Neural progenitor cell (in vitro differentiated cells): ENCODE measurements around the gene CCSER1. TPM values are rescaled to one million over a fixed set of nuclear protein-coding genes. Genes with fewer than 3 reads are reported as not detected.
"Not testable (repeated sequence)": the region's sequence is repeated elsewhere in the genome, so short reads cannot be mapped to it uniquely, and the experiment has no call there.

ENCODE experiments used
- DNase-seq: peaks from one replicate; pipeline ENCODE4 v3.0.0-alpha.2; 2016; ENCODE audit warnings: low spot score
- H2AFZ ChIP-seq: fragments of 200-600 bp; sonication (generic); replicated peaks from 2 replicates; pipeline ENCODE4 v1.6.1; 2016; ENCODE audit warnings: antibody characterized with exemption
- H3F3A ChIP-seq: fragments of 200-600 bp; sonication (generic); 2 replicates; pipeline ENCODE4 v1.6.1; 2016; ENCODE audit warnings: antibody characterized with exemption, low read depth
- H3K27ac ChIP-seq: fragments of 200-600 bp; sonication (generic); 2 replicates; pipeline ENCODE4 v1.5.1; 2016; ENCODE audit warnings: mild to moderate bottlenecking
- H3K27me3 ChIP-seq: fragments of 200-600 bp; sonication (generic); 2 replicates; pipeline ENCODE4 v1.6.1; 2016; ENCODE audit warnings: mild to moderate bottlenecking, moderate library complexity
- H3K36me3 ChIP-seq: fragments of 200-600 bp; sonication (generic); 2 replicates; pipeline ENCODE4 v1.5.1; 2016
- H3K4me1 ChIP-seq: fragments of 200-600 bp; sonication (generic); 2 replicates; pipeline ENCODE4 v1.6.1; 2016; ENCODE audit warnings: mixed run types
- H3K4me2 ChIP-seq: fragments of 200-600 bp; sonication (generic); 2 replicates; pipeline ENCODE4 v1.6.1; 2016
- H3K4me3 ChIP-seq: fragments of 200-600 bp; sonication (generic); 2 replicates; pipeline ENCODE4 v1.5.1; 2016
- H3K79me2 ChIP-seq: fragments of 200-600 bp; sonication (generic); 2 replicates; pipeline ENCODE4 v1.6.1; 2016; ENCODE audit warnings: low read depth
- H3K9ac ChIP-seq: fragments of 200-600 bp; sonication (generic); 2 replicates; pipeline ENCODE4 v1.6.1; 2016
- H3K9me3 ChIP-seq: fragments of 200-600 bp; sonication (generic); 2 replicates; pipeline ENCODE4 v1.5.1; 2016; ENCODE audit warnings: low read depth
- H4K20me1 ChIP-seq: fragments of 200-600 bp; sonication (generic); 2 replicates; pipeline ENCODE4 v1.6.1; 2016; ENCODE audit warnings: low read depth
- H3K27ac Mint-ChIP-seq: 3 replicates; pipeline ENCODE4 v1.8.0; 2021; ENCODE audit warnings: mixed read lengths
- H3K27me3 Mint-ChIP-seq: 2 replicates; pipeline ENCODE4 v1.8.0; 2022; ENCODE audit warnings: low read depth, mild to moderate bottlenecking, inconsistent platforms, moderate library complexity, mixed read lengths; ENCODE audit not compliant: insufficient read depth
- H3K36me3 Mint-ChIP-seq: 3 replicates; pipeline ENCODE4 v1.8.0; 2021; ENCODE audit warnings: mixed read lengths
- H3K4me1 Mint-ChIP-seq: 3 replicates; pipeline ENCODE4 v1.8.0; 2021; ENCODE audit warnings: mixed read lengths
- H3K4me3 Mint-ChIP-seq: 3 replicates; pipeline ENCODE4 v1.8.0; 2021; ENCODE audit warnings: mild to moderate bottlenecking, moderate library complexity, mixed read lengths
- H3K9me3 Mint-ChIP-seq: 3 replicates; pipeline ENCODE4 v1.8.0; 2020; ENCODE audit warnings: mixed read lengths
- EZH2 ChIP-seq: fragments of 200-600 bp; sonication (generic); IDR thresholded peaks from 2 replicates; pipeline ENCODE4 v1.6.1; 2017; ENCODE audit warnings: antibody characterized with exemption, mild to moderate bottlenecking, moderate library complexity
- EZH2phosphoT487 ChIP-seq: fragments of 200-600 bp; sonication (generic); IDR thresholded peaks from 2 replicates; pipeline ENCODE4 v1.6.1; 2017; ENCODE audit warnings: antibody characterized with exemption
- total RNA-seq: library from RNA; depleted of rRNA; stranded (reverse); fragments of >200 nt; gene quantifications from 2 replicates; pipeline ENCODE4 v1.2.3, GENCODE V29; 2015; ENCODE audit warnings: low replicate concordance
- TF ChIP-seq, protein P1 (sequence below): fragments of 200-600 bp; sonication (generic); IDR thresholded peaks from 2 replicates; pipeline ENCODE4 v1.5.1; 2017; ENCODE audit warnings: antibody characterized with exemption, mild to moderate bottlenecking

CCSER1 gene
- total RNA-seq, 1 donor from 2014 or later = 0.77 TPM

GRCh38 chr4:91257721-91258120 lies 1130.5 kb downstream of the CCSER1 start:
- Histone ChIP-seq H3K9ac (no peak overlapping the region), H4K20me1 (no peaks in the 10 kb centered on the region), H3K27ac (no peak overlapping the region), H3K4me1 (no peaks in the 10 kb centered on the region), H3K27me3 (no peaks in the 10 kb centered on the region), H3K36me3 (no peaks in the 10 kb centered on the region), H3K4me2 (no peak overlapping the region), H3K79me2 (no peaks in the 10 kb centered on the region), H3F3A (no peaks in the 10 kb centered on the region), H3K9me3 (no peaks in the 10 kb centered on the region), H2AFZ (no peak overlapping the region), H3K4me3 (no peak overlapping the region)
- Mint-ChIP-seq H3K4me3 (no peak overlapping the region), H3K27ac (no peak overlapping the region), H3K9me3 (peaks cover 2% of the 10 kb centered on the region), H3K27me3 (no peaks in the 10 kb centered on the region), H3K36me3 (no peaks in the 10 kb centered on the region), H3K4me1 (no peaks in the 10 kb centered on the region)
- no peak for DNase-seq
- no peak for TF ChIP-seq EZH2
- no peak for TF ChIP-seq EZH2phosphoT487

DNA sequence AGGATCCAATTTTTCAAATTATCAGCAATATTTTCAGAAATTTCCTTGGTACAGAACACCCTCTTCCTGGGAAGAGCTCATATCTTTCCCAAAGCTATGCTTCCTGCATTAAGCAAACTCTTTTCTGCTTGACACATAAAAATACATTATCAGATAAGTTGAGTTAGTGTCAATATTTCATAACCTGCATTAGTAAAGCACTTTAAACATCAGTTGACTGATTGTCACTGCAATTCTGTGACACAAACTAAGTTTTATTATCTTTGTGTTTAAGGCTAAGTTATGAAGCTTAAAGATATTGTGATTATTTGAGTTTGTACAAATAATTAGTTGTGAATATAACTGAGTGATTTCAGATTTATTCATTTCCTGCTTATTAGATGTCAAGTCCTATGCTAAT lies 1131.1 kb downstream of the CCSER1 start:
- Mint-ChIP-seq H3K27me3 (no peaks in the 10 kb centered on the region), H3K4me1 (no peaks in the 10 kb centered on the region), H3K4me3 (no peak overlapping the region), H3K9me3 (peaks cover 2% of the 10 kb centered on the region), H3K27ac (no peak overlapping the region), H3K36me3 (no peaks in the 10 kb centered on the region)
- no peak overlapping the region for H3K9ac ChIP-seq
- no peaks in the 10 kb centered on the region for H3K4me1 ChIP-seq
- no peaks in the 10 kb centered on the region for H3F3A ChIP-seq
- no peak overlapping the region for H3K4me3 ChIP-seq
- TF ChIP-seq EZH2 = no peak
- TF ChIP-seq, protein P1, sequence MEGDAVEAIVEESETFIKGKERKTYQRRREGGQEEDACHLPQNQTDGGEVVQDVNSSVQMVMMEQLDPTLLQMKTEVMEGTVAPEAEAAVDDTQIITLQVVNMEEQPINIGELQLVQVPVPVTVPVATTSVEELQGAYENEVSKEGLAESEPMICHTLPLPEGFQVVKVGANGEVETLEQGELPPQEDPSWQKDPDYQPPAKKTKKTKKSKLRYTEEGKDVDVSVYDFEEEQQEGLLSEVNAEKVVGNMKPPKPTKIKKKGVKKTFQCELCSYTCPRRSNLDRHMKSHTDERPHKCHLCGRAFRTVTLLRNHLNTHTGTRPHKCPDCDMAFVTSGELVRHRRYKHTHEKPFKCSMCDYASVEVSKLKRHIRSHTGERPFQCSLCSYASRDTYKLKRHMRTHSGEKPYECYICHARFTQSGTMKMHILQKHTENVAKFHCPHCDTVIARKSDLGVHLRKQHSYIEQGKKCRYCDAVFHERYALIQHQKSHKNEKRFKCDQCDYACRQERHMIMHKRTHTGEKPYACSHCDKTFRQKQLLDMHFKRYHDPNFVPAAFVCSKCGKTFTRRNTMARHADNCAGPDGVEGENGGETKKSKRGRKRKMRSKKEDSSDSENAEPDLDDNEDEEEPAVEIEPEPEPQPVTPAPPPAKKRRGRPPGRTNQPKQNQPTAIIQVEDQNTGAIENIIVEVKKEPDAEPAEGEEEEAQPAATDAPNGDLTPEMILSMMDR = no peak
- no peaks in the 10 kb centered on the region for H3K79me2 ChIP-seq
- no peaks in the 10 kb centered on the region for H3K9me3 ChIP-seq
- no peak overlapping the region for H2AFZ ChIP-seq
- no peak overlapping the region for H3K4me2 ChIP-seq
- H3K27me3 ChIP-seq = no peaks in the 10 kb centered on the region
- H4K20me1 ChIP-seq = no peaks in the 10 kb centered on the region
- no peak overlapping the region for H3K27ac ChIP-seq
- no peaks in the 10 kb centered on the region for H3K36me3 ChIP-seq
- DNase-seq = no peak

- no peak overlapping the region for H3K4me3 ChIP-seq
- no peak overlapping the region for H3K4me2 ChIP-seq
- H3K9ac ChIP-seq = no peak overlapping the region
- Mint-ChIP-seq H3K4me1 (peaks cover 14% of the 10 kb centered on the region), H3K9me3 (peaks cover 4% of the 10 kb centered on the region), H3K27me3 (no peaks in the 10 kb centered on the region), H3K27ac (no peak overlapping the region), H3K36me3 (no peaks in the 10 kb centered on the region), H3K4me3 (no peak overlapping the region)
- H4K20me1 ChIP-seq = no peaks in the 10 kb centered on the region
- no peaks in the 10 kb centered on the region for H3K79me2 ChIP-seq
- peaks cover 4% of the 10 kb centered on the region for H3K4me1 ChIP-seq
- no peak overlapping the region for H2AFZ ChIP-seq
- no peaks in the 10 kb centered on the region for H3F3A ChIP-seq
- H3K36me3 ChIP-seq = no peaks in the 10 kb centered on the region
- no peak for DNase-seq
- no peak overlapping the region for H3K27ac ChIP-seq
- TF ChIP-seq EZH2phosphoT487 (no peak), EZH2 (no peak)
- TF ChIP-seq, protein P1 = no peak
- H3K27me3 ChIP-seq = no peaks in the 10 kb centered on the region
- H3K9me3 ChIP-seq = no peaks in the 10 kb centered on the region
Measured at GRCh38 chr4:91267543-91267942, 1140.3 kb downstream of the CCSER1 start.

GRCh38 chr4:91268481-91268880 lies 1141.3 kb downstream of the CCSER1 start:
- H3K27me3 ChIP-seq, H3K4me3 Mint-ChIP-seq, H3K27me3 Mint-ChIP-seq, H3K79me2 ChIP-seq, H3K9ac ChIP-seq, H3K36me3 ChIP-seq, H3K4me2 ChIP-seq, H3K27ac ChIP-seq, H3K4me3 ChIP-seq, H3K9me3 Mint-ChIP-seq, H4K20me1 ChIP-seq, H3K36me3 Mint-ChIP-seq, H3F3A ChIP-seq, H3K4me1 ChIP-seq, H3K9me3 ChIP-seq: not testable (repeated sequence)
- peak; percentile 21 for DNase-seq
- peak overlapping the region; percentile 72 for H2AFZ ChIP-seq
- H3K4me1 Mint-ChIP-seq = peaks cover 14% of the 10 kb centered on the region
- H3K27ac Mint-ChIP-seq = peak overlapping the region; percentile 1
